ENCODE data around the gene UFSP1.
"Not testable (repeated sequence)": the region's sequence is repeated elsewhere in the genome, so short reads cannot be mapped to it uniquely, and the experiment has no call there.

Gene UFSP1

DNA sequence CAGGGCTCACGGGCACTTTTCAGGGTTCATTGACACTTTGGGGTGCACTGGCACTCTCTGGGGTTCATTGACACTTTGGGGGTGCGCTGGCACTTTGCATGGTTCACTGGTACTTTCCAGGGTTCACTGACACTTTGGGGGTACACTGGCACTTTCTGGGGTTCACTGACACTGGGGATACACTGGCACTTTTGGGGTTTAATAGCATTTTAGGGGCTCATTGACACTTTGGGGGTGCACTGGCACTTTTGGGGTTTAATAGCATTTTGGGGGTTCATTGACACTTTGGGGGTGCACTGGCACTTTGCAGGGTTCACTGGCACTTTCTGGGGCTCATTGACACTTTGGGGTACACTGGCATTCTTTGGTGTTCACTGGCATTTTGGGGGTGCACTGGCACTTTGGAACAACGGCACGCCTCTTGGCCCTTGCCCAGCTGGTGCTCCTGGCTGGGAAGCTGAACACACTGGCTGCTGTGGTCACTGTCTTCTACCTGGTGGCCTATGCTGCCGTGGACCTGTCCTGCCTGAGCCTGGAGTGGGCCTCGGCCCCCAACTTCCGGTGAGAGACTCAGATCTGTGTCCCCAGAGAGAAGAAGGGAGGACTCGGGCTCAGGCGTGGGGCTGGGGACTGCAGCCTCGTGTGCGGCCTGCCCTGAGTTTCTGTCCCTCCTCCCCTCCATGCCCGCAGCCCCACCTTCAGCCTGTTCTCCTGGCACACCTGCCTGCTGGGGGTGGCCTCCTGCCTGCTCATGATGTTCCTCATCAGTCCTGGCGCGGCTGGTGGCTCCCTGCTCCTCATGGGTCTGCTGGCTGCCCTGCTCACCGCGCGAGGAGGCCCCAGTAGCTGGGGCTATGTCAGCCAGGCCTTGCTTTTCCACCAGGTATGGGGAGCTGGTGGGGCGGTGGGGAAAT is 28.6 kb downstream of the UFSP1 start:
- DNase-seq (ENCODE audit: low read depth in 2 of 2): no peak

DNA sequence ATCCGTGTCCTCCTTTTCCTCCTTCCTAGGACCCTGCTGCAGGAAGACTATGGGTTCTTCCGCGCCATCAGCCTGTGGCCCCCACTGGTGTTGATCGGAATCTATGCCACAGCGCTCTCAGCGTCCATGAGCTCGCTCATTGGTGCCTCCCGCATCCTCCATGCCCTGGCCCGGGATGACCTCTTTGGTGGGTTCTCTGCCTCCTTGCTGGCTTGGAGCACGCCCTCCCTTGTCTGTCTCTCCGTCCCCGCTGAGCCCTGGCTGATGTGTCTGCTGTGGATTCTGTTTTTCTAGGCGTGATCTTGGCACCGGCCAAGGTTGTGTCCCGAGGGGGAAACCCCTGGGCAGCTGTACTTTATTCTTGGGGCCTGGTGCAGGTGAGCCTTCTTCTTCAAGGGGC is 29.7 kb downstream of the UFSP1 start:
- no peak for DNase-seq (ENCODE audit: low read depth in 2 of 2)

DNA sequence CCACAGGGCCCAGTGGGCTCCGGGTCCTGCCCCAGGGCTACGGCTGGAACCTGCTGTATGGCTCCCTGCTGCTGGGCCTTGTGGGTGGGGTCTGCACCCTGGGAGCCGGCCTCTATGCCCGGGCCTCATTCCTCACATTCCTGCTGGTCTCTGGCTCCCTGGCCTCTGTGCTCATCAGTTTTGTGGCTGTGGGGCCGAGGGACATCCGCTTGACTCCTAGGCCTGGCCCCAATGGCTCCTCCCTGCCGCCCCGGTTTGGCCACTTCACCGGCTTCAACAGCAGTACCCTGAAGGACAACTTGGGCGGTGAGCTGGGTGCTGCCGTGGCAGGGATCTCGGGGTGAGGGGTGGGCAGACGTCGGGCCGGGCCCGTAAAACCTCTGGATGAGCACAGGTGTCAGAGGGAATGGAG is 32.6 kb downstream of the UFSP1 start:
- DNase-seq (ENCODE audit: low read depth in 2 of 2): no peak

DNA sequence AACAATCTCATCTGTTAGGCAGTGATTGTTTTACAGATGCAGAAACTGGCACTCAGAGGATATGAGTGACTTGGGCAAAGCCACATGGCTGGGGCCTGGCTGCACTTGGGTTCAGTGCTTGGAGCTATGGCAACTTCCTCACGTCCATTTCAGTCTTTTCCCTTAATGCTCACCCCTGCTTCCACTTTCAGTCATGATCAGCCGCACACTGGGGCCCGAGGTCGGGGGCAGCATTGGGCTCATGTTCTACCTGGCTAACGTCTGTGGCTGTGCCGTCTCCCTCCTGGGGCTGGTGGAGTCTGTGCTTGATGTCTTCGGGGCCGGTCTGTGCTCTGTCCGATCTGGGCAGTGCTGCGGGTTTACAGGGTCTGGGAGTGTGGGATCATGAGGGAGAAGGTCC is 34.0 kb downstream of the UFSP1 start:
- no peak for DNase-seq (ENCODE audit: low read depth in 2 of 2)

DNA sequence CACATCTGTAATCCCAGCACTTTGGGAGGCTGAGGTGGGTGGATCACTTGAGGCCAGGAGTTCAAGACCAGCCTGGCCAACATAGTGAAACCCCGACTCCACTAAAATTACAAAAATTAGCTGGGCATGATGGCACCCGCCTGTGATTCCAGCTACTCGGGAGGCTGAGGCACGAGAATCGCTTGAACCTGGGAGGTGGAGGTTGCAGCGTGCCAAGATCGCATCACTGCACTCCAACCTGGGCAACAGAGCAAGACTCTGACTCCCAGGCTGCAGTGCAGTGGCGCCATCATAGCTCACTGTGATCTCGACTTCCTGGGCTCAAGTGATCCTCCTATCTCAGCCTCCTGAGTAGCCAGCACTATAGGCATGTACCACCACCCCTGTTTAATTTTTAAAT is 34.6 kb downstream of the UFSP1 start:
- not testable (repeated sequence) for DNase-seq (ENCODE audit: low read depth in 2 of 2)

DNA sequence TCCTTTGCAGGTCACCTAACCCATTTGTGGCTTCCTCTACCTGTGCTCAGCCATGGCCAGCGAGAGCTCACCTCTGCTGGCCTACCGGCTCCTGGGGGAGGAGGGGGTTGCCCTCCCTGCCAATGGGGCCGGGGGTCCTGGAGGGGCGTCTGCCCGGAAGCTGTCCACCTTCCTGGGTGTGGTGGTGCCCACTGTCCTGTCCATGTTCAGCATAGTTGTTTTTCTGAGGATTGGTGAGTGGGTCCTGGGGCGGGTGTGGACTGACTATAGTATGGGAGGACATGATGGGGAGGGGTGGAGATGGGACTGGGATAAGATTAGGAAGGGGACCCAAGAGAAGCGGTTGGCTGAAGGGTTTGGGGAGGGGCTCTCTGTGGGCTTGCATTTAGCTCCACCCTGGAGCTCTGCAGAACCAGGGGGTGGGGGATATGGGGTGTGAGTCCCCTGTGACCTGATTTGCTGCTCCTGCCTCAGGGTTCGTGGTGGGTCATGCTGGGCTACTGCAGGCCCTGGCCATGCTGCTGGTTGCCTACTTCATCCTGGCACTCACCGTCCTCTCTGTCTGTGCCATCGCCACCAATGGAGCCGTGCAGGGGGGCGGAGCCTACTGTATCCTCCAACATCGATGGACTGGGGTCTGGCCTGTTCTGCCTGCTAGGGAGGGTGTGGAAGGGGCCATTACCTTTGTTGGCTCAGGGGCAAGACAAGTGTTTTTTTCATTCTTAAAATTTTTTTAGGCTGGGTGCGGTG is 35.2 kb downstream of the UFSP1 start:
- DNase-seq (ENCODE audit: low read depth in 2 of 2): no peak

DNA sequence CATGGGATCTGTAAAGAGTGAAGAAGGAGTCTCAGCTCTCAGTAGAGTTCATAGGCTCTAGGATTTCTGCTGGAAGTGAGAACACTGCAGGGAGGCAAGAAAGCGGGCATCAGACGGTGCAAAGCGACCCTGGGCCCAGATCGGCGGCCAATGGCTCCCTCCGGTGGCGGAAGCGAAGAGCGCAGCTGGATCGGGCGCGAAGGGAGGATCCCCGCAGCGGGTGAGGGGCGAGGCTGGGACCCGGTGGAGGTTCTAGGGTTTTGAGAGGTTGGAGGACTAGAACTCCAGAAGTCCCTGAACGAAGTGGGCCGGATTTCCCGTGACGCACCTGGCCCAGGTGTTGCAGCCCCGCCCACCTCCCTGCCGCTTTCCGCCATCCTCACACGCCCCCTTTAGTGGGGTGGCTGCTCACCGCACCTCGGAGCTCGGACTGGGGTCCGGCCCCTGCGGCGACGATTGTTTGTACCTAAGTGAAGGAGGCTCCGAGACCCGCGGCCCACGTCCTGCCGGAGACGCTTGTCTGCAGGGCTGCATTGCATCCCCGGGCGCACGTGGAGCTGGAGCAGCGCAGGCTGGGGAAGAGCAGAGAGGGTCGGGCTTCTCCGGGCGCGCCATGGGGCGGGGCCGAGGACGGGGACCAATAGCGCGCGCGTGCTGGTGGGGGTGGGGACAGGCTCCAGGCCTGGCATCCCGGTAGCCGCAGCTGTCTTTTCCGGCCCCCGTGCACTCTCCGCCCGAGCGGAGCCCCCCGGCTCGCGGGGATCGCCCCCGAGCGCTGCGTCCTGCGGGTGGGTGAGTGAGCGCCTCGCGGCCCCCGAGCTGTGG is 37.3 kb downstream of the UFSP1 start, which contains the start of gene SLC12A9:
Gene SLC12A9 (plus strand): TSS at position 666 of the 825 bp plus-strand sequence. CDS start 1,485 bp downstream, outside the sequence.
- peak; percentile 71 to 85 for DNase-seq (ENCODE audit: low read depth in 2 of 2)

DNA sequence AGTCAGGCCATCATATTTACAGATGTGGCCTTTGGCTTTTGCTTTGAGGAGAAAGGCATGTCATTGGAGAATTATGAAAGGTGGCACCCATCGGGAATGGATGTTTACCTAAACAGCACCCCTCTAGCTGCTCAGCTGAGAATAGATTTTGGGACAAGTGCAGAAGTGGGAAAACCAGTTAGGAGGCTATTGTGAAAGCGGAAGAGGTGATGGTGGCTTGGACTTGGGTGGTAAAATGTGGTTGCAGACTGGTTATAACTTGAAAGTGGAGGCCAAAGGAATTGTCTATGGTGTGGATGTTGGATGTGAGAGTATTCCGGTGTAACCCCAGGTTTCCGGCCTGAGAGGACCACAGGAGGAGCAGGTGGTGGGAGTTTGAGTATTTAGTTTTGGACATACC is 42.2 kb downstream of the UFSP1 start:
- DNase-seq (ENCODE audit: low read depth in 2 of 2): no peak

DNA sequence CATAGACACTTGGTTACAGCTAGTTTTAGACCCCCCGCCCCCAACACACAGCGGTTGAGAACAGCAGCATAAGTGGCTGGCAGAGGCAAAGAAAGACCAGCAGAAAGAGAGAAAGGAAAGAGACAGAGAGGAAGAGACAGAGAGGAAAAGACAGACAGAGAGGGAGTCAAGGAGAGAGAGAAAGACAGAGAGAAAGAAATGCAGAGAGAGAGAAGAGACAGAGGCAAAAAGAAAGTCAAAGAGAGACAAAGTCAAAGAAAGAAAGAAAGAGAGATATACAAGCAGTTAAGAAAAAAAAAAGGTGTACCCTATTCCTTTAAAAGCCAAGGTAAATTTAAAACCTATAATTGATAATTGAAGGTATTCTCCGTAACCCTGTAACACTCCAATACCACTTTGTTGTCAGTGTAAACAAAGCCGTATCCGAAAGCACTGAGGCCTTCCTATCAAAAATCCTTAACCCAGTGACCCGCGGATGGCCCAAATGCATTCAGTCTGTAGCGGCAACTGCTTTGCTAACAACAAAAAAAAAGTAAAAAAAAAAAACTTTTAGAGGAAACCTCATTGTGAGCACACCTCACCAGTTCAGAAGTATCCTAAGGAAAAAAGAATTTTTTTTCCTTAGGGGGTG is 48.9 kb downstream of the UFSP1 start:
- DNase-seq (ENCODE audit: low read depth in 2 of 2): no peak

DNA sequence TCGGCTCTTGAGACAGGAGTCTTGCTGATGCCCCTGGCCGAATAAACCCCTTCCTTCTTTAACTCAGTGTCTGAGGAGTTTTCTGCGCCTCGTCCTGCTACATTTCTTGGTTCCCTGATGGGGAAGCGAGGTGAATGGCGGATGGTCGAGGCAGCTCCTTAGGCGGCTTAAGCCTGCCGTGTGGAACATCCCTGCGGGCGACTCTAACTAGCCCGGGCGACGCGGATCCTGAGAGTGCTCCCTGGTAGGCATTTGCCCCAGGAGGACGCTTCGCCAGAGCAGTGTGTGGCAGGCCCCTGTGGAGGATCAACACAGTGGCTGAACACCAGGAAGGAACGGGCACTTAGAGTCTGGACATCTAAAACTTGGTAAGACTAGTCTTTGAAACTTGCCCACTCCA is 50.2 kb downstream of the UFSP1 start:
- DNase-seq (ENCODE audit: low read depth in 2 of 2): no peak

Data from stimulated activated CD4-positive, alpha-beta T cell treated with anti-CD3 and anti-CD28 coated beads, Interleukin-1b, Interleukin-23, amount 100 ng/mL, for 4 hours (primary cell).